Activated CD4-positive, alpha-beta T cell treated with anti-CD3 and anti-CD28 coated beads, Interleukin-2, amount 10 ng/mL, durations not matched to agents 24 days and 14 days (primary cell): ENCODE measurements around the gene ITFG2. TPM values are rescaled to one million over a fixed set of nuclear protein-coding genes. Genes with fewer than 3 reads are reported as not detected.
"Not testable (repeated sequence)": the region's sequence is repeated elsewhere in the genome, so short reads cannot be mapped to it uniquely, and the experiment has no call there.

ENCODE experiments used
- DNase-seq: peaks from one replicate; pipeline ENCODE4 v3.0.0; 2022
- H3K27ac Mint-ChIP-seq: one replicate; pipeline ENCODE4 v1.8.0; 2022; ENCODE audit warnings: mild to moderate bottlenecking, mixed read lengths
- H3K27me3 Mint-ChIP-seq: one replicate; pipeline ENCODE4 v1.8.0; 2022; ENCODE audit warnings: mixed read lengths
- H3K36me3 Mint-ChIP-seq: one replicate; pipeline ENCODE4 v1.8.0; 2022; ENCODE audit warnings: low read depth, mild to moderate bottlenecking, mixed read lengths
- H3K4me1 Mint-ChIP-seq: one replicate; pipeline ENCODE4 v1.8.0; 2021; ENCODE audit warnings: mixed read lengths
- H3K4me3 Mint-ChIP-seq: one replicate; pipeline ENCODE4 v1.8.0; 2022; ENCODE audit warnings: mild to moderate bottlenecking, moderate library complexity, mixed read lengths
- H3K9me3 Mint-ChIP-seq: one replicate; pipeline ENCODE4 v1.8.0; 2021; ENCODE audit warnings: mixed read lengths
- intact Hi-C: fragments of 100-400 bp; cut with micrococcal nuclease; formaldehyde crosslinking; loops from one replicate; pipeline ENCODE4 v1.15.1; 2023
- total RNA-seq: library from RNA; stranded (reverse); gene quantifications from 2 replicates; pipeline ENCODE4 v1.2.3, GENCODE V29; 2022

Gene ITFG2
- total RNA-seq, 1 donor from 2014 or later = 43.8 TPM

GRCh38 chr12:2853626-2854025 lies 41.2 kb downstream of the ITFG2 start:
- no peak overlapping the region for H3K27ac Mint-ChIP-seq
- no peak overlapping the region for H3K4me3 Mint-ChIP-seq
- H3K4me1 Mint-ChIP-seq = peaks cover 3% of the 10 kb centered on the region
- peaks cover 6% of the 10 kb centered on the region for H3K36me3 Mint-ChIP-seq
- intact Hi-C loops = loop anchor here (1.0 to 5.0 kb wide), 2 partner anchors 91 to 189 kb away; no protein-coding TSS in a partner anchor
- no peaks in the 10 kb centered on the region for H3K27me3 Mint-ChIP-seq
- peak; percentile 84 for DNase-seq
- no peaks in the 10 kb centered on the region for H3K9me3 Mint-ChIP-seq

GRCh38 chr12:2854669-2855453 lies 42.4 kb downstream of the ITFG2 start:
- intact Hi-C loops = loop anchor here (5.0 kb wide), 1 partner anchor 187 kb away; no protein-coding TSS in a partner anchor
- peaks cover 3% of the 10 kb centered on the region for H3K4me1 Mint-ChIP-seq
- H3K4me3 Mint-ChIP-seq = no peak overlapping the region
- peaks cover 16% of the 10 kb centered on the region for H3K36me3 Mint-ChIP-seq
- H3K27ac Mint-ChIP-seq = no peak overlapping the region
- no peak for DNase-seq
- H3K9me3 Mint-ChIP-seq = no peaks in the 10 kb centered on the region
- no peaks in the 10 kb centered on the region for H3K27me3 Mint-ChIP-seq

DNA sequence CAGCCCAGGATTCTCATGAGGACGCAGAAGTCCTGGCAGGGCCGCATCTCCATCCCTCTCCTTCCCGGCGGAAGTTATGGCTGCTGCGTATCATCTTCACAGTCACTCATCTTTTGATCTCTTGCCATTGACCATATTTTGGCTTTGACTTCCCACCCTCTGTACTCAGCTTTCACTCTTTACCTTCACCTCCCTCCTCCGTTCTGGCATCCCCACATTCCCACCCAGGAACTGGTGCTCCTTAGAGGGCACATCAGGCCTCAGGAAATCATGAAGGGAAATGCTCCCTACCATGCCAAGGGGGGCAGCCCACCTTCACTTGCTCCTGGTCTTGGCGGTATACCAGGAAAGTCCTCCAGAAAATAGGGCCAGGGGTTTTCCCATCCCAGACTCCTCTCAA lies 43.1 kb downstream of the ITFG2 start:
- no peaks in the 10 kb centered on the region for H3K9me3 Mint-ChIP-seq
- H3K27ac Mint-ChIP-seq = no peak overlapping the region
- intact Hi-C loops = no loop called here
- peaks cover 3% of the 10 kb centered on the region for H3K4me1 Mint-ChIP-seq
- peaks cover 22% of the 10 kb centered on the region for H3K36me3 Mint-ChIP-seq
- DNase-seq = no peak
- no peaks in the 10 kb centered on the region for H3K27me3 Mint-ChIP-seq
- no peak overlapping the region for H3K4me3 Mint-ChIP-seq

- intact Hi-C loops = no loop called here
- no peaks in the 10 kb centered on the region for H3K27me3 Mint-ChIP-seq
- no peak overlapping the region for H3K27ac Mint-ChIP-seq
- no peak for DNase-seq
- H3K36me3 Mint-ChIP-seq = peaks cover 23% of the 10 kb centered on the region
- H3K9me3 Mint-ChIP-seq = no peaks in the 10 kb centered on the region
- H3K4me1 Mint-ChIP-seq = peaks cover 3% of the 10 kb centered on the region
- no peak overlapping the region for H3K4me3 Mint-ChIP-seq
Observed at GRCh38 chr12:2856051-2856450, 43.6 kb downstream of the ITFG2 start.

DNA sequence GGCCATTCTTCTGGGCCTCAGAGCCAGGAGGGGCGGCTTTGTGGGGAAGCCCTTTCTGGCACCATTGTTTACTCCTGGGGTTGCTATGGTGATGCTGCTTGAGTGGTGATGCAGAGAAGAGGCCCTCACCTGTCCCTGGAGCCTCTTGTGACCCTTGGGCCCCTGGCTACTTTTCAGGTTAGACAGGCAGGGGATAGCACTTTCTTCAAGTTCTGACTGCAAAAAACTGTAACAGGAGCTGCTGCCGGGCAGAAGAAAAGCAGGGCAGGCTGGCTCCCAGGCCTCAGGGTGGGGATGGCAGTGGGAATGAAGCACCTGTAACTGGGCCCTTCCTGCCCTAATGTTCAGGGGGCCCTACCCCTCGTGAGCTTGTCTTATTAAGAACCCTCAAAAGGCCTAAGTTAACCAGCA lies 44.6 kb downstream of the ITFG2 start, which contains the start of gene TEX52:
Gene TEX52 (minus strand): TSS at position 19 of the 411 bp plus-strand sequence. CDS start 13 bp downstream, at position 6.
- H3K27ac Mint-ChIP-seq = peak within 1 kb of the TSS; percentile 20
- no peak within 1 kb of the TSS for H3K4me3 Mint-ChIP-seq
- H3K36me3 Mint-ChIP-seq = peaks cover 31% of the 10 kb centered on the region
- H3K4me1 Mint-ChIP-seq = peaks cover 3% of the 10 kb centered on the region
- intact Hi-C loops = no loop called here
- DNase-seq = no peak
- H3K27me3 Mint-ChIP-seq = no peaks in the 10 kb centered on the region
- no peaks in the 10 kb centered on the region for H3K9me3 Mint-ChIP-seq

GRCh38 chr12:2857576-2857975 lies 45.1 kb downstream of the ITFG2 start:
- Mint-ChIP-seq H3K27ac (no peak overlapping the region), H3K4me1 (peaks cover 3% of the 10 kb centered on the region), H3K4me3 (no peak overlapping the region), H3K27me3 (no peaks in the 10 kb centered on the region), H3K9me3 (no peaks in the 10 kb centered on the region), H3K36me3 (peaks cover 33% of the 10 kb centered on the region)
- DNase-seq = no peak
- intact Hi-C loops = no loop called here

- DNase-seq = no peak
- no peaks in the 10 kb centered on the region for H3K9me3 Mint-ChIP-seq
- intact Hi-C loops = no loop called here
- peaks cover 39% of the 10 kb centered on the region for H3K36me3 Mint-ChIP-seq
- peaks cover 3% of the 10 kb centered on the region for H3K4me1 Mint-ChIP-seq
- no peaks in the 10 kb centered on the region for H3K27me3 Mint-ChIP-seq
- H3K4me3 Mint-ChIP-seq = no peak overlapping the region
- no peak overlapping the region for H3K27ac Mint-ChIP-seq
Observed at GRCh38 chr12:2858334-2858733, 45.9 kb downstream of the ITFG2 start.

DNA sequence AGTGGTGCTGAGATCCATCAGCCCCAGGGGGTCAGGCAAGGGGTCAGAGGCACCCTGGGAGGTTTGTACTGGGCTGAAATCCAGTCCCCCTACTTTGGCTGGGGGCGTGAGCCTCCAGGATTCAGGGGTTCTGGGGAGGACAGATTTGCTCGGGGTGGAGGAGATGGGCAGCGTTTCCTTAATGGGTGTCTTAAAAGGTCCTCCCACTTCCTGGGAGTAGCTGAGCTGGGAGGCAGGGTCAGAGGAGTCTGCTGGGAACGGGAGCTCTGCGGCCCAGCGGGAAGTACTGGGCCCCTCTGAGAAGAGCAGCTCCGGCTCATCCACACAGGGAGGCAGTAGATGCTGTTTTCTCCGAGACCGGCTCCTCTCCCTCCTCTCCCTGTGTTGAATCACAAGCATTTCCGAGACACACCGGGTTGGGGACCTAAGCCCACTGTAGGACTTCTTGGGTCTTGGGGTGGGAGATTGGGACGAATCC lies 46.5 kb downstream of the ITFG2 start:
- H3K36me3 Mint-ChIP-seq = peaks cover 40% of the 10 kb centered on the region
- no peaks in the 10 kb centered on the region for H3K27me3 Mint-ChIP-seq
- DNase-seq = no peak
- no peaks in the 10 kb centered on the region for H3K4me1 Mint-ChIP-seq
- no peaks in the 10 kb centered on the region for H3K9me3 Mint-ChIP-seq
- H3K4me3 Mint-ChIP-seq = no peak overlapping the region
- intact Hi-C loops = no loop called here
- no peak overlapping the region for H3K27ac Mint-ChIP-seq

GRCh38 chr12:2860170-2860569 lies 47.7 kb downstream of the ITFG2 start:
- no peaks in the 10 kb centered on the region for H3K27me3 Mint-ChIP-seq
- H3K36me3 Mint-ChIP-seq = peaks cover 50% of the 10 kb centered on the region

DNA sequence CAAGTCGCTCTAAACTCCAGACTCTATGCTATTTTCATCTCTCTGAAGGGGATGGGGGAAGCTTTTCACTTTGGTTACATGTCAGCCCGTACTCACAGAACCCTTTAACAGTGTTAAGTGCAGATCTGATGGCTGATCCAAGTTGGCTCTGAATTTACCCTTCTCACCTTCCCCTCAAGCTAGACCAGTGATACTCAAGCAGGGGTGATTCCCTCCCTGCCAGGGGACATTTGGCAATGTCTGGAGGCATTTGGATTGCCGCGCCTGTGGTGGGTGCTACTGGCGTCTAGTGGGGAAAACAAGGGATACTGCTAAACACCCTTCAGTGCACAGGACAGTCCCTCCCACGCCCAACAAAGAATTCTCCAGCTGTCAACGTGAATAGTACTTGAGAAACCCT lies 50.4 kb downstream of the ITFG2 start:
- H3K27ac Mint-ChIP-seq = no peak overlapping the region
- no peak for DNase-seq
- no peaks in the 10 kb centered on the region for H3K9me3 Mint-ChIP-seq
- H3K4me1 Mint-ChIP-seq = peaks cover 4% of the 10 kb centered on the region
- no peak overlapping the region for H3K4me3 Mint-ChIP-seq
- no peaks in the 10 kb centered on the region for H3K27me3 Mint-ChIP-seq
- intact Hi-C loops = no loop called here
- peaks cover 65% of the 10 kb centered on the region for H3K36me3 Mint-ChIP-seq

More at GRCh38 chr12:2860170-2860569, 47.7 kb downstream of the ITFG2 start:
- no peak overlapping the region for H3K27ac Mint-ChIP-seq
- intact Hi-C loops = no loop called here
- no peak for DNase-seq
- no peaks in the 10 kb centered on the region for H3K9me3 Mint-ChIP-seq
- H3K4me3 Mint-ChIP-seq = no peak overlapping the region
- H3K4me1 Mint-ChIP-seq = no peaks in the 10 kb centered on the region

DNA sequence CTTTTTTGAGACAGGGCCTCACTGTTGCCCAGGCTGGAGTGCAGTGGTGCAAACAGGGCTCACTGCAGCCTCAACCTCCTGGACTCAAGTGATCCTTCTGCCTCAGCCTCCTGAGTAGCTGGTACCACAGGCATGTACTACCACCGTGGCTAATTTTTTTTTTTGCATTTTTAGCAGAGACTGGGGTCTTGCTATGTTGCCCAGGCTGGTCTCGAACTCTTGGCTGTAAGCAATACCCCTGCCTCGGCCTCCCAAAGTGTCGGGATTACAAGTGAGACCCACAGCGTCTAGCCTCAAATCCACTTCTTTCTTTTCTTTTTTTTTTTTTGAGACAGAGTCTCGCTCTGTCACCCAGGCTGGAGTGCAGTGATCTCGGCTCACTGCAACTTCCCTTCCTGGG lies 50.9 kb downstream of the ITFG2 start:
- H3K9me3 Mint-ChIP-seq, DNase-seq, H3K27me3 Mint-ChIP-seq, H3K27ac Mint-ChIP-seq, intact Hi-C loops, H3K4me3 Mint-ChIP-seq, H3K4me1 Mint-ChIP-seq: not testable (repeated sequence)
- H3K36me3 Mint-ChIP-seq = peaks cover 66% of the 10 kb centered on the region

- Mint-ChIP-seq H3K27me3 (no peaks in the 10 kb centered on the region), H3K9me3 (no peaks in the 10 kb centered on the region), H3K4me1 (peaks cover 13% of the 10 kb centered on the region), H3K36me3 (peaks cover 66% of the 10 kb centered on the region), H3K27ac (no peak overlapping the region), H3K4me3 (no peak overlapping the region)
- intact Hi-C loops = no loop called here
- DNase-seq = no peak
Observed at GRCh38 chr12:2864198-2864597, 51.7 kb downstream of the ITFG2 start.

DNA sequence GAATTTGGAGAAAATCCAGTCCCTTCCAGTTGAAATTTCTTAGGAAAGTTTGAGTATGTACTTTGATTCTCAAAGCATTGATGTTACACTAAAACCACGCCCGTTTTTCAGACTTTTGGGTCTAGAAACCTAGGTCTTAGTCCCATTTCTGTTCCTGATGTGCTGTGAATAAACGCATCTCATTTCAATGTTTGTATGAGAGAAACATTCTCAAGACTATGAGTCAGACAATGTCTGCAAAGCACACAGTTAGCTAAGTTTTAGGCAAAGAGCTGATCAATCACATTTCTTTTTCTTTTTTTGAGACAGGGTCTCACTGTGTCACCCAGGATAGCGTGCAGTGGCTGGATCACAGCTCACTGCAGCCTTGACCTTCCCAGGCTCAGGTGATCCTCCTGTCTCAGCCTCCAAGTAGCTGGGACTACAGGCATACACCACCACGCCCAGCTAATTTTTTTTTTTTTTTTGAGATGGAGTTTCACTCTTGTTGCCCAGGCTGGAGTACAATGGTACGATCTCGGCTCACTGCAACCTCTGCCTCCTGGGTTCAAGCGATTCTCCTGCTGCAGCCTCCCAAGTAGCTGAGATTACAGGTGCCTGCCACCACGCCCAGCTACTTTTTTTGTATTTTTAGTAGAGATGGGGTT lies 56.6 kb downstream of the ITFG2 start:
- H3K27me3 Mint-ChIP-seq, DNase-seq, H3K9me3 Mint-ChIP-seq, H3K4me3 Mint-ChIP-seq: not testable (repeated sequence)
- intact Hi-C loops = loop anchor here (1.0 to 2.0 kb wide), 3 partner anchors 7 to 56 kb away; partner anchors contain the start of genes ITFG2 and TULP3
- peak overlapping the region; percentile 94 for H3K27ac Mint-ChIP-seq
- H3K4me1 Mint-ChIP-seq = peaks cover 19% of the 10 kb centered on the region
- peaks cover 56% of the 10 kb centered on the region for H3K36me3 Mint-ChIP-seq
